Omental fat pad (tissue), 4 donors: ENCODE measurements around the gene CNTN1. TPM values are rescaled to one million over a fixed set of nuclear protein-coding genes. Genes with fewer than 3 reads are reported as not detected.

Source experiments
- ATAC-seq: fragments of 150-250 bp; one replicate; pipeline ENCODE4 v1.9.1; 2016; ENCODE audit warnings: mild to moderate bottlenecking, moderate library complexity; ENCODE audit not compliant: low FRiP score
- DNase-seq: peaks from one replicate; pipeline ENCODE4 v3.0.0-alpha.2; 2019; ENCODE audit warnings: low spot score
- total RNA-seq, 4 donors: library from RNA; depleted of rRNA; stranded (reverse); fragments of >200 nt; gene quantifications; one replicate each; pipeline ENCODE4 v1.1.0, GENCODE V29; 2016
- TF ChIP-seq, protein P1 (sequence below), 3 donors: fragments of 450-650 bp; IDR thresholded peaks; one replicate each; pipeline ENCODE4 v1.5.1; 2016 to 2017; ENCODE audit warnings: antibody characterized with exemption in 3 of 3, mild to moderate bottlenecking in 3 of 3, moderate library complexity in 2 of 3

Gene CNTN1
- total RNA-seq, 4 donors from 2014 or later, result 1.1 to 3.6 (median 1.5) TPM

- DNase-seq, result no peak
- no peak for ATAC-seq
- TF ChIP-seq, protein P1, sequence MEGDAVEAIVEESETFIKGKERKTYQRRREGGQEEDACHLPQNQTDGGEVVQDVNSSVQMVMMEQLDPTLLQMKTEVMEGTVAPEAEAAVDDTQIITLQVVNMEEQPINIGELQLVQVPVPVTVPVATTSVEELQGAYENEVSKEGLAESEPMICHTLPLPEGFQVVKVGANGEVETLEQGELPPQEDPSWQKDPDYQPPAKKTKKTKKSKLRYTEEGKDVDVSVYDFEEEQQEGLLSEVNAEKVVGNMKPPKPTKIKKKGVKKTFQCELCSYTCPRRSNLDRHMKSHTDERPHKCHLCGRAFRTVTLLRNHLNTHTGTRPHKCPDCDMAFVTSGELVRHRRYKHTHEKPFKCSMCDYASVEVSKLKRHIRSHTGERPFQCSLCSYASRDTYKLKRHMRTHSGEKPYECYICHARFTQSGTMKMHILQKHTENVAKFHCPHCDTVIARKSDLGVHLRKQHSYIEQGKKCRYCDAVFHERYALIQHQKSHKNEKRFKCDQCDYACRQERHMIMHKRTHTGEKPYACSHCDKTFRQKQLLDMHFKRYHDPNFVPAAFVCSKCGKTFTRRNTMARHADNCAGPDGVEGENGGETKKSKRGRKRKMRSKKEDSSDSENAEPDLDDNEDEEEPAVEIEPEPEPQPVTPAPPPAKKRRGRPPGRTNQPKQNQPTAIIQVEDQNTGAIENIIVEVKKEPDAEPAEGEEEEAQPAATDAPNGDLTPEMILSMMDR (IDR thresholded peaks at IDR 0.05), result no peak
Observed at GRCh38 chr12:40854604-40855003, 162.4 kb downstream of the CNTN1 start.

DNA sequence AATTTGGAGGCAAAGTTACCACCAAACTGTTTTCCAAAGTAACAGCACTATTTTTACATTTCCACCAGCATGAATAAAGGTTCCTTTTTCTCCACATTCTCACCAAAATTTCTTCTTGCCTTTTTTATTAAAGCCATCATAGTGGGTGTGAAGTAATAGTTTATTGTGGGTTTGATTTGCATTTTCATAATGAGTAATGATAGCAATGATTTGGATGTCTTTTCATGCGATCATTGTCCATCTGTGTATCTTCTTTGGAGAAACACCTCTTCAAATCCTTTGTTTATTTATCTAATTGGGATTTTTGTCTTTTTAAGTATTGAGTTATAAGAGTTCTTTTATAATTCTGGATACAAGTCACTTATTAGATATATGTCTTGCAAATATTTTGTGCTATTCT, 172.7 kb downstream of the CNTN1 start:
- TF ChIP-seq, protein P1 (IDR thresholded peaks at IDR 0.05), result no peak
- DNase-seq, result no peak
- ATAC-seq, result no peak

DNA sequence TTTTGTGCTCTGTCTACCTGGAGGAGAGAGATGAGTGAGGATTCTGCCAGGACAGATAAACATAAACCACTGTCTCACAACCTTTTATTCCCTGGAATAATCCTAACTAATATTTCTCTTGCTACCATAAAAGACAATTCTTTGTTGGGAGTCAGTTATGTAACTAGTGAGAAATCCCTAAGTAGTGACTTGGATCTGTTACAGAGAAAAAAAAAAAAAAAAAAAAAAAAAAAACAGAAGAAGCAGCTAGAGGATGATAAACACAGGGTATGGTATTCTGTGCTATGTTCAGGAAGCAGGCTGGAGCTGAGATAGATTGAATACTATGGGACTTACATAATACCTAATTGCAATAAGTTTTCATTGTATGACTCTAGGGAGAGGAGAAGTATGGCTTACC, 178.7 kb downstream of the CNTN1 start:
- no peak for ATAC-seq
- no peak for DNase-seq
- TF ChIP-seq, protein P1 (IDR thresholded peaks at IDR 0.05), result no peak

GRCh38 chr12:40874868-40875267, 182.6 kb downstream of the CNTN1 start:
- TF ChIP-seq, protein P1 (IDR thresholded peaks at IDR 0.05), result no peak
- no peak for ATAC-seq

GRCh38 chr12:40889329-40889728, 197.1 kb downstream of the CNTN1 start:
- TF ChIP-seq, protein P1 (IDR thresholded peaks at IDR 0.05), result no peak
- DNase-seq (no peak), ATAC-seq (no peak)

More at GRCh38 chr12:40874868-40875267, 182.6 kb downstream of the CNTN1 start:
- DNase-seq, result no peak

GRCh38 chr12:40892528-40892927, 200.3 kb downstream of the CNTN1 start:
- TF ChIP-seq, protein P1 (IDR thresholded peaks at IDR 0.05), result no peak
- ATAC-seq, result no peak
- DNase-seq, result no peak

DNA sequence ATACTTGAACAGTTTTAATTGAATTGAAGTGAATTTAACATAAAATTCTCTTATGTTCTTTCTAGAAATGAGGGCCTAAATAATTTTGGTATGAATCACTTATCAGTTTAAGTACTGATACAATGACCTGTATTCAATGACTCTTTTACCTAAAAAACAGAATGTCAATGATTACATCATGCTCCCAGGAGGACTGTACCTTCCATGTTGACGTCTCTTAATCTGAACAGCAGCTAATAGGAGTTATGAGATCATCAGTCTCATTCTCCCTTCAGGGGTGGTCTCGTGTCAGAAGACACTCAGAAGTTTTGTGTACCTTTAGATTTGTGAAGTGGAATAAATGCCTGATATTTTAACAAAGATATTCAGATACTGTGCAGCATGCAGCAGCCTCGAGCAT, 206.3 kb downstream of the CNTN1 start:
- TF ChIP-seq, protein P1 (IDR thresholded peaks at IDR 0.05), result no peak
- no peak for ATAC-seq
- DNase-seq, result no peak
